Thyroid gland (tissue), 4 donors: ENCODE results near the gene PLPPR5.

Experiments used
- CTCF ChIP-seq, 6 experiments: fragments of 200-600 bp in 3 of 6; fragments of 450-650 bp in 3 of 6; sonication (generic) in 3 of 6; IDR thresholded peaks; one replicate each; pipeline ENCODE4 v1.5.1; 2016 to 2019; ENCODE audit warnings: antibody characterized with exemption in 6 of 6, mild to moderate bottlenecking in 2 of 6, inconsistent platforms in 1 of 6, moderate library complexity in 1 of 6
- POLR2A ChIP-seq, 2 donors: fragments of 450-650 bp; IDR thresholded peaks; one replicate each; pipeline ENCODE4 v1.6.1; 2017; ENCODE audit warnings: antibody characterized with exemption in 2 of 2, mild to moderate bottlenecking in 2 of 2, moderate library complexity in 1 of 2

- TF ChIP-seq POLR2A (IDR thresholded peaks at IDR 0.05) (no peak), CTCF (IDR thresholded peaks at IDR 0.05) (no peak)
These were observed 85.5 kb downstream of the PLPPR5 start for GRCh38 chr1:98919211-98919610.
